HG02970 (cell line): ENCODE data around the gene PTPN5.

ENCODE experiments used
- ATAC-seq: cut with Tn5 transposase; IDR thresholded peaks from one replicate; pipeline ENCODE4 v1.9.1; 2021; ENCODE audit warnings: mild to moderate bottlenecking, moderate library complexity, moderate number of reproducible peaks; ENCODE audit not compliant: unreplicated experiment, low FRiP score

PTPN5 gene

DNA sequence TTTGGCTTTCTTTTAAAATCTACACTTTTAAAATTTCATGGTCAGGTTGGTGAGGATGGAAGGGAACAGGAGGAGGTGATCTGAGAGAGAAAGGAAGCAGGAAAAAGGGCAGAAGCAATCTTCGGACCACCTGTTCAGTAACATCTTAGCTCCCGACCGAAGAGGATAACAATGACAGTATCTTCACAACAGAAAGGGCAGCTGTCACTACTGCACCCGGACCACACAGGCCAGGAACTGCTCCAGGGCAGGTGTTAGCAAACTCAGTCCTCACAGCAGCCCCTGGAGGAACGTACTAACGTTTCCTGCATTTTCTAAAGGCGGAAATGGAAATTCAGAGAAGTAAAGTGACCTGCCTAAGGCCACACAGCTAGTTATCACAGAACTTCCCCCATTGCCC, 16.8 kb downstream of the PTPN5 start:
- no peak for ATAC-seq

- no peak for ATAC-seq
These were observed 17.9 kb downstream of the PTPN5 start for GRCh38 chr11:18773681-18774080.

GRCh38 chr11:18773104-18773503, 18.5 kb downstream of the PTPN5 start:
- ATAC-seq: no peak

- ATAC-seq: no peak
These were observed 19.4 kb downstream of the PTPN5 start for GRCh38 chr11:18772211-18772610.

- ATAC-seq: no peak
These were observed 20.1 kb downstream of the PTPN5 start for GRCh38 chr11:18771266-18772035.

- ATAC-seq: no peak
These were observed 21.0 kb downstream of the PTPN5 start for GRCh38 chr11:18770479-18771125.

- peak; percentile 52 for ATAC-seq
These were observed 21.7 kb downstream of the PTPN5 start for GRCh38 chr11:18769802-18770456.

DNA sequence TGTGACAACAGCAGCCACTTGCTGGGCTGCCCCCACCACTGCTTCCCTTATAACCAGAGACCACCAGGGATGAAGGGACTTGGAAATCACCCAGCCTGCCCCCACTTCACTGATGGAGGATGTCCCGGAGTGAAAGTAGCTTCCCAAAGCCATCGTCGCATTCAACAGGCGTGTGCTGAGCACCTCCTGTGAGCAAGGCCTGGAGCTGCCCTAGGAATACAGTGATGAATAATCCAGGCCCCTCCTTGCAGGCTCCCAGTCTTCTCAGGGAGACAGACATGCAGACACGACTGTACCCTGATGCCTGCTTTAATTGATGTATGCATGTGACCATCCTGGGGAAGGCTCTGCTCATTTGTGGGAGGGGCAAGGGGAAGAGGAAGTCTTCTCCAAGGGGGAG, 22.6 kb downstream of the PTPN5 start:
- ATAC-seq: no peak

DNA sequence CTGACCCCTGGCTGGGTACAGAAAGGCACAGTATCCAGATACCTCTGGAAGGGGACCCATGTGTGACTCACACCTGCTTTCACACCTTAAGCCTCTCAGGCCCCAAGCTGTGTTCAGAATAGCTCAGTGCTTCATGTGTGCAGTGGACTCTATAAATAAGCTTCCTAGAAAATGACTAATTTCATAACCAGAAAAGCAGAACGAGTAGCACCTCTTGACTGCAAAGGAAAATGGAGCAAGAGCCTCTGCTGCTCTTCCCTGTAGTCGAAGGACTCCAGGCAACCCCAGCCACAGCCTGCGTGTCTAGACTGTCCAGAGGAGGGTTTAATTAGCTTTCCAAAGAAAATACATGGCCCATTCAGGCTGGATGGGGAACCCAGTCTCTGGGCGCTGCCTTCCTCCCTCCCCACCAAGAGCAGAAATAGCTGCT, 23.1 kb downstream of the PTPN5 start:
- peak; percentile 77 for ATAC-seq

DNA sequence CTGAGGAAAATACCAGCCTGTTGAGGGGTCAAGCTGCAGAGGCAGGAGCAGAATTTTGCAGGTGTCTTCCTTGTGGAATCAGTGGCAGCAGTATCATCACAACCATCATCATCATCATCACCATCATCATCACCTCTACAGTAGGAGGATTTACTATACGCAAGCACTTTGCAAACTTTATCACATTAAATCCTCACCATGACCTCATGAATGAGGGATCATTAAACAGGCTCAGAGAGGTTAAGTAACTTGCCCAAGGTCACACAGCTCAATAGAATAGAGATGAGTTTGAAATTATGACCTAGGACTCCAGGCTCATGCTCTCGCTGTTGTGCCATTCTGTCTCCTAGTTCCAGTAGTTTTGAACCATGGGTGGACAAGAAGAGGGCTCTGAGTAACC, 25.6 kb downstream of the PTPN5 start:
- ATAC-seq: no peak

DNA sequence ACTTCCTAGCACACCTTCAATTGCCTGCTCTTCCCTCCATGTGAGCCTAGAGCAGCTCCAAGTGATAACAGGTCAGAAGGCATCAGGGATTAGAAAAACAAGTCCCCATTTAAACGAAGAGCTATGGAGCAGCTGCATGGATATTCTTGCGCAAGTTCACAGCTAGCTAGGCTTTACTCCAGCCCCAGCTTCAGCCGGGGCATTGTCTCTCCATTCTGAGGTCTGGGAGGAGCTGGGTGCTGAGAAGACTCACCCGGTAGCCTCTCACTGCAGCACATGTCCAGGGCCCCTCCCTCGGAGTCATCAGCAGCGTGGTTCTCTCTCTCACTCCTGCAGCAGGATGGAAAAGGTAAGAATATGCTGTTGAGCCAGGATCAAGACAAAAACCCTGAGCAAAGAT, 26.0 kb downstream of the PTPN5 start:
- ATAC-seq: no peak

GRCh38 chr11:18761741-18762140, 29.9 kb downstream of the PTPN5 start:
- no peak for ATAC-seq

DNA sequence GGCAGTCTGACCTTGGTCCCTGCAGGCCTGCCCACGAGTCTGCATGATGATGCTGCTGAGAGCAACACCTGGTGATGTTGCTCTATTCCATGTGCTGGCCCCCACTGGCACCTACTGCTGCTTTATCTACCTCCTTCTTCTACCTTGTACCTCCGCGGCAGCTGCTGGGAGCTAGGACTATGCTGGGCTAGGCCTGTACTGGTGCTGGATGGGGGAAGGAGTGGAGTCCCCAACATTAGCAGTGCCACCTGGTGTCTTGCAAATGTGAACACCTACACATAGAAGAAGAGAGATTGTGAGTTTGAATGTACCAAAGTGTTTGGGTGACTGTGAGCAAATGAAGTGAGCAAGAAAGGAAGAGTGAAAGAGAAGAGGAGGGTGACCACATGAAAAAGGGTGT, 30.5 kb downstream of the PTPN5 start:
- ATAC-seq: no peak

DNA sequence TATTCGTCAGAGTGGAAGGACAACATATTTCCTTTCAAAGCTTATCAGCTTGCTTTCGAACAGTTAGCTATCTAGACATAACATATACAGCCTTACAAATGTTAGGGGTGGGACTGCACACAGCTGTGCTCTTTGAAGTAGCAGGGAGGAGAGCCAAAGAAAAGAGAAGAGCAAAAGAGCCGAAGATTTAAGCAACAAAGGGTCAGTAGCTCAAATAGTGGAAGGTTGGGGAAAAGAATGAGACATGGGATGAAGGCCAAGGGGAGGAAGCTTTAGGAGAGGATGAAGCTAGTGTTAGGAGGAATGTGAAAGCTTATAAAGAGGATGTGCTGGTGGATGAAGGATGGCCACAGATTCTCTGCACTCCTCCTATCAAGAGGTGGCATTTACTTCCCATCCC, 33.8 kb downstream of the PTPN5 start:
- ATAC-seq: no peak

DNA sequence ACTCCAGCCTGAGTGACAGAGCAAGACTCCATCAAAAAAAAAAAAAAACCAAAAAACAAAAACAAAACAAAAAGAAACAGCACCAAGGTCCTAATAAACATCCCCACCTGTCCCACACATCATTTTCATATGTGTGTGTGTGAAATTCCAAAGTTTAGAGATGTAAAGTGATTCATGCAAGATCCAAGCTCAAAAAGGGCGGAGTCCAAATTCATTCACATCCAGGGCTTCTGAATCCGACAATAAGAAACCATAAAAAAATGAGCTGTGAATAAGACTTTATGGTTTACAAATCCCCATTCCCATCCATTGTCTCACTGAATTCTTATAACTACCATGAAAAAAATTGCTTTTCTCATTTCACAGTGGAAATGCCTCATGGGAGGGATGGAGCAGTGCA, 34.7 kb downstream of the PTPN5 start:
- ATAC-seq: no peak

DNA sequence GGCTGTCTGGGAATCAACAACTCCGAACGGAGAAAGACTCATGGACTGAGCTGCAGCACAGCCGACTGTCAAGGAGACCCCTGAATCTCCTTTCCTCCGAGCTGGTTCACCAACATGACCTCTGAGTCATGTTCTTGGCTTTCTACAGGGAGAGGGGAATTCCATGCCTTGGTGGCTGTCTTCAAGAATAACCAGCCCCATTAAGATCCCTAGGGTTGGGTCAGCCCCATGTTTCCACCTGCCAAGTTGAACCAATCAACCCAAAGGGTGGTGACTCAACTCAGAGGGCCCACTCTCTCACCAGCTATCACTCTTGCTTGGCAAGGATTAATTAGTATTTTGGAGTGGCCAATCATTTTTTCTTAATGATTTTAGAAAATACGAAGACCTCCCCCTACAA, 37.3 kb downstream of the PTPN5 start:
- no peak for ATAC-seq

GRCh38 chr11:18752502-18752901, 39.1 kb downstream of the PTPN5 start:
- ATAC-seq: no peak

DNA sequence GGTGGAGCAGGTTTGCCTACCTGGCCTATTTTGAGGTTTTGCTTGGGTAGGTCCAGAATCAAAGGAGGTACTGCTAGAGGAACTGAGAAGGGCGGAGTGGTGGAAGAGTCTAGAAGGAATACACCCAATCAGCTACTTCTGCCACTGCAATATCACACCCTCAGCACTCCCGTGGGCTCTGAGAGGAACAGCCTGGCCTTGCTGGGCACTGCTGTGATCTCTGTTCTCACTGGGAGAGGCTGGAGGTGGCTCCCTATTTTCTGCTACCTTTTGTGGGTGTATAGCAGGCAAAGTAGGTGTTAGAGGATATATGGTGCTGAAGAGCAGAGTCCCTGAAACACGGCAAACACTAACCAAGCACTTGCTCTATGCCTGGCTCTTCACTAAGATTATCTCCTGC, 40.7 kb downstream of the PTPN5 start:
- no peak for ATAC-seq

DNA sequence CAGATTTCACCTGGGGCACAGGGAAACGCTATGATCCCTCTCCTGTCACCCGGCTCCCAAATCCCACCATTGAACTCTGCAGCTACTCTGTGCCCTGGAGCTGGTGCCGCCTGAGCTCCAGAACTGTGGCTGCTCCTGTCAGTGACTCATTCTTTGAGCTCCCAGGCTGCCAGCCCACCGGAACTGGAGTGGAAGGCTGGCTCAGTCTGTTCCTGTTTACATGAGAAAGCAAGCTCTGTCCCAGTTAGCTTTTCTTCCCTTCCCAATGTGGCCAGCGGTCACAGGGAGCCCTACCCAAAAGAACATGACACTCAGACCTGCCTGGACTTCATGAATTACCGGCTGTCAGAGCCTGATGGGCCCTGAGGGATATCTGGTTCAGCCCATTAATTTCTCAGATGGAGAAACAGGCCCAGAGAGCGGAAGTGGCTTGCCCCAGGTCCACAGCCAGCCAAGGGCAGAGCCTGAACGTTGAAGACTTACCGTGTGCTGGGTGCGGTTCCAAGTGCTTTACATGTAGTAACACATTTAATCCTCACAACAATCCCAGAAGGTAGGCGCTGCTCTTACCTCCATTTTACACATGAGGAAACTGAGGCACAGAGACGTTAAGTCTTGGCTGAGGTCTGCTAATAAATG, 41.8 kb downstream of the PTPN5 start:
- no peak for ATAC-seq

DNA sequence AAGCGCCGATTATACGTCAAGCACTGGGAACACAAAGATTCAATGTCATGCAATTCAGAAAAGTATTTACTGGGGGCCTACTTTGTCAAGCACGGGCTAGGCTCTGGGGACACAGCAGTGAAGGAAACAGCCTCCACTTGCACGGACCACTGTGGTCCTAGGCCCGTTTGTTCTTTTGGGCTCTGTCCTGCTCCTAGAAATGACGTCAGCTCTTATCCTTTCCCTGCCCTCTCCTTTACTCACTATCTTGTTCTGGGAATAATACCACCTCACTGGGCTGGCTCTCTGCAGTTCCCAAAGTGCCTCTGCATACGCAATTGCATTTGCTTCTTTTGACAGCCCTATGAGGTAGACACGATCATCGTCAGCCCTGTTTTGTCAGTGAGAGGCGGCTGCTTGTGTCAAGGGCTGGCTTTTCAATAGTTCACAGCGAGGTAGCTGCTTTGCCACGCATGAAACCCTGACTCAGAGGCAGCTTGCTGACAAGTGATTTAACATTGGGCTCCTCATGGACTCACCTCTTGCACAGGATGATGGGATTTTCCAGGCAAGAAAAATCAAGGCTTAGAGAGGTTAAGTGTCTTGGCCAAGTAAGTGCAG, 42.7 kb downstream of the PTPN5 start:
- no peak for ATAC-seq

- no peak for ATAC-seq
These were observed 46.3 kb downstream of the PTPN5 start for GRCh38 chr11:18745251-18745650.
